H9 (cell line): ENCODE measurements around the gene PRIMPOL. TPM values are rescaled to one million over a fixed set of nuclear protein-coding genes. Genes with fewer than 3 reads are reported as not detected.

ENCODE experiments used
- DNase-seq: peaks from one replicate; pipeline ENCODE4 v3.0.0-alpha.2; 2017
- H2AFZ ChIP-seq: one replicate; pipeline ENCODE4 v1.6.1; 2013; ENCODE audit warnings: mild to moderate bottlenecking, low read length, control low read depth, moderate library complexity
- H2AK5ac ChIP-seq: 2 replicates; pipeline ENCODE4 v1.6.1; 2013; ENCODE audit warnings: low read length, control low read depth, mixed read lengths; ENCODE audit not compliant: insufficient read length
- H2BK120ac ChIP-seq: one replicate; pipeline ENCODE4 v1.6.1; 2013; ENCODE audit warnings: low read depth, mild to moderate bottlenecking, low read length, control low read depth, inconsistent platforms; ENCODE audit not compliant: poor library complexity, severe bottlenecking
- H2BK12ac ChIP-seq: 2 replicates; pipeline ENCODE4 v1.6.1; 2013; ENCODE audit warnings: low read length, control low read depth, mixed read lengths, low read depth; ENCODE audit not compliant: insufficient read length
- H2BK15ac ChIP-seq: 2 replicates; pipeline ENCODE4 v1.6.1; 2013; ENCODE audit warnings: low read depth, low read length, control low read depth
- H2BK20ac ChIP-seq: one replicate; pipeline ENCODE4 v1.6.1; 2013; ENCODE audit warnings: low read depth, mild to moderate bottlenecking, low read length, control low read depth, inconsistent platforms; ENCODE audit not compliant: poor library complexity, severe bottlenecking
- H2BK5ac ChIP-seq: 2 replicates; pipeline ENCODE4 v1.6.1; 2013; ENCODE audit warnings: low read length, control low read depth, mixed read lengths; ENCODE audit not compliant: insufficient read length
- H3K14ac ChIP-seq: 2 replicates; pipeline ENCODE4 v1.6.1; 2013; ENCODE audit warnings: low read length, control low read depth; ENCODE audit not compliant: insufficient read depth
- H3K18ac ChIP-seq: 2 replicates; pipeline ENCODE4 v1.6.1; 2013; ENCODE audit warnings: low read depth, mild to moderate bottlenecking, mixed read lengths, low read length, control low read depth; ENCODE audit not compliant: insufficient read length
- H3K23ac ChIP-seq: 2 replicates; pipeline ENCODE4 v1.6.1; 2013; ENCODE audit warnings: low read length, control low read depth, mixed read lengths, low read depth; ENCODE audit not compliant: insufficient read length
- H3K23me2 ChIP-seq: 2 replicates; pipeline ENCODE4 v1.6.1; 2013; ENCODE audit warnings: low read depth, mild to moderate bottlenecking, mixed read lengths, low read length, control low read depth; ENCODE audit not compliant: insufficient read length, poor library complexity, severe bottlenecking
- H3K27ac ChIP-seq: 2 replicates; pipeline ENCODE4 v1.5.1; 2013; ENCODE audit warnings: low read length, control low read depth, mixed read lengths, low read depth; ENCODE audit not compliant: insufficient read length
- H3K27me3 ChIP-seq: 2 replicates; pipeline ENCODE4 v1.6.1; 2013; ENCODE audit warnings: low read length, control low read depth, inconsistent platforms; ENCODE audit not compliant: insufficient read depth
- H3K4ac ChIP-seq: 2 replicates; pipeline ENCODE4 v1.6.1; 2013; ENCODE audit warnings: low read depth, mild to moderate bottlenecking, control low read depth, inconsistent platforms, low read length, moderate library complexity
- H3K4me1 ChIP-seq: 2 replicates; pipeline ENCODE4 v1.6.1; 2013; ENCODE audit warnings: low read length, control low read depth, inconsistent platforms; ENCODE audit not compliant: insufficient read depth
- H3K4me2 ChIP-seq: 2 replicates; pipeline ENCODE4 v1.6.1; 2013; ENCODE audit warnings: low read length, control low read depth, mixed read lengths; ENCODE audit not compliant: insufficient read length, insufficient read depth
- H3K56ac ChIP-seq: 2 replicates; pipeline ENCODE4 v1.6.1; 2013; ENCODE audit warnings: low read depth, mild to moderate bottlenecking, mixed read lengths, low read length, control low read depth; ENCODE audit not compliant: insufficient read length
- H3K79me1 ChIP-seq: 2 replicates; pipeline ENCODE4 v1.6.1; 2013; ENCODE audit warnings: low read depth, mild to moderate bottlenecking, moderate library complexity, low read length, control low read depth, inconsistent platforms; ENCODE audit not compliant: insufficient read depth, poor library complexity, severe bottlenecking
- H3K79me2 ChIP-seq: 2 replicates; pipeline ENCODE4 v1.6.1; 2013; ENCODE audit warnings: low read length, control low read depth, inconsistent platforms; ENCODE audit not compliant: insufficient read depth
- H3K9ac ChIP-seq: 2 replicates; pipeline ENCODE4 v1.6.1; 2013; ENCODE audit warnings: low read length, control low read depth, mixed read lengths; ENCODE audit not compliant: insufficient read length; ENCODE audit errors: extremely low read depth
- H3K9me3 ChIP-seq: one replicate; pipeline ENCODE4 v1.6.1; 2013; ENCODE audit warnings: low read depth, low read length, inconsistent platforms; ENCODE audit not compliant: control insufficient read depth
- H3T11ph ChIP-seq: one replicate; pipeline ENCODE4 v1.6.1; 2013; ENCODE audit warnings: mild to moderate bottlenecking, low read length, control low read depth, inconsistent platforms
- H4K20me1 ChIP-seq: one replicate; pipeline ENCODE4 v1.6.1; 2013; ENCODE audit not compliant: control insufficient read depth, insufficient read length, insufficient read depth
- H4K5ac ChIP-seq: 2 replicates; pipeline ENCODE4 v1.6.1; 2013; ENCODE audit warnings: low read depth, mild to moderate bottlenecking, mixed read lengths, low read length, control low read depth; ENCODE audit not compliant: insufficient read length
- H4K8ac ChIP-seq: replicated peaks from 2 replicates; pipeline ENCODE4 v1.6.1; 2013; ENCODE audit warnings: low read length, control low read depth, mixed read lengths, low read depth; ENCODE audit not compliant: insufficient read length
- H4K91ac ChIP-seq: 2 replicates; pipeline ENCODE4 v1.6.1; 2013; ENCODE audit warnings: low read depth, mild to moderate bottlenecking, moderate library complexity, mixed read lengths, low read length, control low read depth; ENCODE audit not compliant: insufficient read length
- H3K27ac Mint-ChIP-seq, 3 experiments: 2 replicates in 2 of 3; 3 replicates in 1 of 3; pipeline ENCODE4 v1.8.0; 2020 to 2021; ENCODE audit warnings: mixed read lengths in 3 of 3, mild to moderate bottlenecking in 1 of 3, moderate library complexity in 1 of 3
- H3K27me3 Mint-ChIP-seq: 2 replicates; pipeline ENCODE4 v1.8.0; 2021; ENCODE audit warnings: low read depth, mild to moderate bottlenecking, moderate library complexity, mixed read lengths
- H3K36me3 Mint-ChIP-seq, 3 experiments: 2 replicates in 2 of 3; 3 replicates in 1 of 3; pipeline ENCODE4 v1.8.0; 2020 to 2021; ENCODE audit warnings: low read depth in 3 of 3, mixed read lengths in 3 of 3; ENCODE audit not compliant: insufficient read depth in 1 of 3
- H3K4me1 Mint-ChIP-seq, 2 experiments: 2 replicates each; pipeline ENCODE4 v1.8.0; 2020; ENCODE audit warnings: mixed read lengths in 2 of 2
- H3K4me3 Mint-ChIP-seq, 2 experiments: 2 replicates in 1 of 2; 3 replicates in 1 of 2; pipeline ENCODE4 v1.8.0; 2020 to 2021; ENCODE audit warnings: mild to moderate bottlenecking in 2 of 2, mixed read lengths in 2 of 2, moderate library complexity in 1 of 2
- H3K9me3 Mint-ChIP-seq, 2 experiments: 2 replicates in 1 of 2; 3 replicates in 1 of 2; pipeline ENCODE4 v1.8.0; 2020; ENCODE audit warnings: mild to moderate bottlenecking in 2 of 2, mixed read lengths in 2 of 2, moderate library complexity in 1 of 2
- CTCF ChIP-seq: fragments of 200-600 bp; sonication (generic); conservative IDR thresholded peaks from 3 replicates; pipeline ENCODE4 v1.8.0; 2021; ENCODE audit warnings: antibody characterized with exemption, mild to moderate bottlenecking
- WGBS: extraction: QIAGEN DNeasy Blood & Tissue Kit; methylation state at CpG from one replicate; pipeline ENCODE4 v1.1.7; 2013; ENCODE audit warnings: missing lambda C conversion rate, low lambda C conversion rate, mixed read lengths; ENCODE audit not compliant: insufficient read length; ENCODE audit errors: extremely low coverage; 5-methylcytosine and 5-hydroxymethylcytosine counted together
- total RNA-seq: library from RNA; stranded (reverse); gene quantifications from 2 replicates; pipeline ENCODE4 v1.2.1, GENCODE V29; 2021

PRIMPOL gene
- total RNA-seq, 1 experiment from 2014 or later: 4.9 TPM

DNA sequence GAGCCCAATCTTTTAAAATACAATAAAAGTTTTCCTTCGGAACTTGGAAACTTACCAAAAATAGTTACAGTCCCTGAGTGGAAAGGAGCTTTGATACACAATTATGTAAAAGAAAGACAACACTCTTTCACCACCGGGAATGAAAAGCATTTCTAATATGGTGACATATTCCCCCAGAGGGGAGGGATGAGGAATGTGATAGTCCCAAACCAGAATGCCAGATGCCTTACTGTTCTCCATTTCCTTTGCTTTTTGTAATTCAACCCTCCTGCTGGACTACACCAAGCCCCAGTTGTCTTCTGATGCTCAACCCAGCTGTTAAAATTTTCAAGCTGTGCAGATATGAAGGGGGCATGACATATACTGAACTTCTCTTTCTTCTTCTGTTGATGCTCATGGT is 4.1 kb downstream of the PRIMPOL start:
- no peak overlapping the region; a peak in 1 of 7 replicates for H3K27ac Mint-ChIP-seq
- DNase-seq: no peak

More for the DNA sequence above, 4.1 kb downstream of the PRIMPOL start:
- Histone ChIP-seq H2BK120ac (no peak overlapping the region), H4K8ac (no peak overlapping the region), H3K4me2 (no peak overlapping the region), H4K20me1 (no peaks in the 10 kb centered on the region), H3K9me3 (no peaks in the 10 kb centered on the region), H3K18ac (no peak overlapping the region), H3K56ac (no peak overlapping the region), H2AK5ac (no peak overlapping the region), H4K5ac (no peak overlapping the region), H3K23ac (no peak overlapping the region), H3K4ac (no peak overlapping the region), H2BK15ac (no peak overlapping the region), H2BK20ac (no peak overlapping the region), H2AFZ (no peak overlapping the region), H2BK12ac (no peak overlapping the region), H3K14ac (no peak overlapping the region), H3K4me1 (no peaks in the 10 kb centered on the region), H3T11ph (no peak overlapping the region), H3K27ac (no peak overlapping the region), H3K79me2 (peaks cover under 1% of the 10 kb centered on the region; the same call in 1 of the 2 replicates), H4K91ac (no peak overlapping the region), H3K23me2 (peaks cover 4% of the 10 kb centered on the region), H3K79me1 (no peaks in the 10 kb centered on the region), H3K9ac (no peak overlapping the region), H2BK5ac (no peak overlapping the region), H3K27me3 (no peaks in the 10 kb centered on the region)
- Mint-ChIP-seq H3K4me3 (no peak overlapping the region), H3K9me3 (no peaks in the 10 kb centered on the region), H3K27me3 (no peaks in the 10 kb centered on the region), H3K4me1 (peaks cover 24 to 27% of the 10 kb centered on the region in 2 experiments), H3K36me3 (peaks cover 0 to 4% (median 0%) of the 10 kb centered on the region in 3 experiments; a peak in 4 of 7 replicates)
- no peak for TF ChIP-seq CTCF
- no CpG with 5 or more reads among the region's 2 CpGs for WGBS
